Globus pallidus (tissue), 1 donor: Measurements from ENCODE around the gene NR6A1.

Experiments used
- DNase-seq: peaks from one replicate; pipeline ENCODE4 v3.0.0-alpha.2; 2015; ENCODE audit warnings: low spot score

NR6A1 gene

DNA sequence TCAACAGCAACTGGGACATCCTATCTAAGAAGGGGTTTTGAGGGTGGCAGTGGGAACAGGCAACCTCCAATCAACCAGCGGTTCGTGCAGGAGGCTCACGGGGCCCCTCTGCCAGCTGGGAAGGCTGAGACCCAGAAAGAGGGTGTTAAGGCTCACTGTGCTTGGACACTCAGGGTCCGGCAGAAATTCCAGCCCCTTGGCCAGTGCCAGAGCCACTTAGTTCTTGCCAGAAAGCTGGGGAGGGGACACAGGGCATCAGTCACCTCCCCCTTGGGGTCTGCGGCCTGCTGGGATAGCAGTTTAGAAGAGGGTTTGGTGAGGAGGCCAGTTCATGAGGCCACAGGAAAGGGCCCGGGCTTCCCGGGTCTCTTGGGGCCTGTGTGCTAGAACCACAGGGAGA, 300.4 kb downstream of the NR6A1 start:
- no peak for DNase-seq

DNA sequence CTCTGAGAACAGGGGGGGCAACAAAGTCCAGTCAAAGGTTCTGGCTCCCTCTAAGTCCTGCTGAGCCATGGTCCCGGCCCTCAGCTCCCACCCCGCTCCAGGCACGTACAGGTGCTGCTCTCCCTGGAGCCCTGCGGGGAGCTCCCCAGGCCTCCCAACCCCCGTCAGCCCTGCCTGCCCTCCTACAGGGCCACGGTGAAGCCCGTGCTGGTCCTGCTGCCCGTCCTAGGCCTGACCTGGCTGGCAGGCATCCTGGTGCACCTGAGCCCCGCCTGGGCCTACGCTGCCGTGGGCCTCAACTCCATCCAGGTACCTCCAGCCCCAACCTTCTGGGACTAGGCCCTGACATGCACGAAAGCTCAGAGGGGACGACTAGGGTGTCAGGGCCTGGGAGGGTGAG, 300.8 kb downstream of the NR6A1 start:
- no peak for DNase-seq

DNA sequence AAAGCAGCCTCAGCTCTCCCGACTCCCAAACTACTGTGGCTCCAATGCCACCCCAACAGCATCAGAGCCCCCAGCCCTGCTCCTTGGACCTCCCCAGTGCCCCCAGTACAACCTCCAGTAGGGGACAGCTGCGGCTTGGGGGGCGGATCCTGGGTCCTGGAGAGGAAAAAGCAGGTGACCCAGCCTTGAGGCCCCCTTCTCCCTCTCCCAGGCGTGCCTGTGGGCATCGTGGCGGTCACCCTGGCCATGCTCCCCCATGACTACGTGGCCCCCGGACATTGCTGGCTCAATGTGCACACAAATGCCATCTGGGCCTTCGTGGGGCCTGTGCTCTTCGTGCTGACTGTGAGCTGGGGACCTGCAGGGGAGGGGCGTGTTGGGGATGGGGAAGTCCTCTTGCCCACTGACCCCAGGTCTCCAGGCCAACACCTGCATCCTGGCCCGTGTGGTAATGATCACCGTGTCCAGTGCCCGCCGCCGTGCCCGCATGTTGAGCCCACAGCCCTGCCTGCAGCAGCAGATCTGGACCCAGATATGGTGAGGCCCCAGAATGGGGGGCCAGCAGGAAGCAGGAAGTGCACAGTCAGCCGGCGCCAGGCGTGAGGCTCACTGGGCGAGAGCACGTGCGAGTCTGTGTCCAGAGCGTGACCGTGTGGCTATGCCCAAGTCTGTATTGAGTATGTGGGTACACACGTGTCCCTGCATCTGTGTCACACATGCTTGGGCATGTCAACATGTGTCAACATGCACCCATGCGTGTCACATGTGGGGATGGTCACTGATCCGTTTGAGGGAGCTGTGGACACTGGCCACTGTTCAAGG, 301.9 kb downstream of the NR6A1 start:
- no peak for DNase-seq

DNA sequence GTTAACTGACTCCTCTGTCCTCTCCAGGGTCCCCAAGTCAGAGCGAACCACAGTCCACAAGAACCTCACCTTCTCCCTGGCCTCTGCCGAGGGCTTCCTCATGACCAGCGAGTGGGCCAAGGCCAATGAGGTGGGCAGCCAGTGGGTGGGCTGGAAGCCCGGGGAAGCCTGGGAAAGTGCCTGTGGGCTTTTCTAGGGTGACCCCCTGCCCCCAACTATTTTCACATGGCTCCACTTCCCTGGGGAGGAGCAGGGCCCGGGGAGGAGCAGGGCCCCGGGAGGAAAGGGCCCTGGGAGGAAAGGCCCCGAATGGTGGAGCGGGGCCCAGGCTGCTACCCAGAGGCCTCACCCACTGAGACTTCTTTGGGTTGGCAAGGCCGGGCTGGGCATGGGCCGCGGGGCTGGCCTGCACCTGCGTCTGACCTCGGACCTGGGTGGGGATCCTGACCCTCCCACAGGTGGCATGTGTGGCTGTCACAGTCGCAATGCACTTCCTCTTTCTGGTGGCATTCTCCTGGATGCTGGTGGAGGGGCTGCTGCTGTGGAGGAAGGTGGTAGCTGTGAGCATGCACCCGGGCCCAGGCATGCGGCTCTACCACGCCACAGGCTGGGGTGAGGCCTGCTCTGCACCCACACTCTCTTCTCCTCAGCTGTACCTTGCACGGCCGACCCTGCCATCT, 302.9 kb downstream of the NR6A1 start:
- DNase-seq: no peak

DNA sequence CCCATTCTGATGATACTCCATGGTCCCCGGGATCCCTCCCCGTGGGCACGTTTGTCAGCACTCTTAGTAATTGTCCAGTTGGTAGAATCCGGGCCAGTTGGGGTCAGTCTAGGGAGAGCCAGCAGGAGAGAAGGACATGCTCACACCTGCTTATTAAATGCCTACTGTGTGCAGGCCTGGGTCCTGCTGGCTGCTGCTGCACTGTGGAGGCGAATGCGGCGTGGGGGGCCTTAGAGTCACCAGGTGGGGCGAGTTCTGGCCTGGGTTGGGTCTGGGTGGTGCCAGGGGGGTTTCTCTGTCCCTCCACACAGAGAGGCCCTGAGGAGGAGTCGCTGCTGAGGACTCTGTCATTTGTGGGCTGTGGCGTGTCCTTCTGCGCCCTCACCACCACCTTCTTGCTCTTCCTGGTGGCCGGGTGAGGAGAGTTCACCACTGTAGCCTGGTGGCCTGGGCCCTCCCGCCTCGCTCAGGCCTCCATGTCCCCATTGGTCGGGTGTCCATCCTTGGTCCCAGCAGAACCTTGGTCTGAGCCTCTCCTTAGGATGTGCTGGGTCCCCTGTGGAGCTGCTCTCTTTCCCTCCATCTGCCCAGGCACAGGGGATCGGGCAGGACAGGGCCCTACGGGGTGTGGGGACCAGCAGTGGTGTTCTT, 303.6 kb downstream of the NR6A1 start:
- DNase-seq: no peak
